PC-3 (cell line): ENCODE results near the gene NDUFS2. TPM values are rescaled to one million over a fixed set of nuclear protein-coding genes. Genes with fewer than 3 reads are reported as not detected.

Experiments used
- ATAC-seq: fragments of 200-7000 bp; cut with Tn5 transposase; 2 replicates; pipeline ENCODE4 v1.9.1; 2020; ENCODE audit warnings: mild to moderate bottlenecking, moderate library complexity
- BruUV-seq: library from RNA; stranded (reverse); fragments of 400-500 nt; replicated peaks from 2 replicates; lab custom pipeline; 2021; lab: Mats Ljungman, UMichigan
- CTCF ChIA-PET: fragments of 300-600 bp; sonication (Branson Sonifier 250); formaldehyde crosslinking; loops from one replicate; lab custom pipeline; 2022; ENCODE audit warnings: antibody characterized with exemption; lab: Charles Lee
- POLR2A ChIA-PET: fragments of 300-600 bp; sonication (Branson Sonifier 250); formaldehyde crosslinking; loops from one replicate; lab custom pipeline; 2022; ENCODE audit warnings: antibody characterized with exemption; ENCODE audit not compliant: unreplicated experiment; lab: Charles Lee
- DNase-seq: peaks from one replicate; pipeline ENCODE4 v3.0.0-alpha.2; 2015
- H2AFZ ChIP-seq: fragments of 300-600 bp; sonication (generic); 2 replicates; pipeline ENCODE4 v1.6.0; 2016; ENCODE audit warnings: antibody characterized with exemption, low read length
- H3F3A ChIP-seq: fragments of 300-600 bp; sonication (generic); one replicate; pipeline ENCODE4 v1.6.0; 2017; ENCODE audit warnings: antibody characterized with exemption, low read length, control low read depth, mild to moderate bottlenecking; ENCODE audit not compliant: unreplicated experiment
- H3K27ac ChIP-seq: fragments of 300-600 bp; sonication (generic); 2 replicates; pipeline ENCODE4 v1.5.1; 2016; ENCODE audit warnings: mild to moderate bottlenecking, low read length
- H3K27me3 ChIP-seq: fragments of 300-600 bp; sonication (generic); 2 replicates; pipeline ENCODE4 v1.6.1; 2016; ENCODE audit warnings: low read length, mixed read lengths
- H3K36me3 ChIP-seq: fragments of 300-600 bp; sonication (generic); 2 replicates; pipeline ENCODE4 v1.6.1; 2016; ENCODE audit warnings: low read depth, mixed run types, low read length, mixed read lengths
- H3K4me1 ChIP-seq: fragments of 300-600 bp; sonication (generic); 2 replicates; pipeline ENCODE4 v1.5.1; 2016; ENCODE audit warnings: low read length; ENCODE audit not compliant: insufficient read depth
- H3K4me2 ChIP-seq: fragments of 300-600 bp; sonication (generic); 2 replicates; pipeline ENCODE4 v1.6.0; 2016; ENCODE audit warnings: low read length
- H3K4me3 ChIP-seq: fragments of 300-600 bp; sonication (generic); 2 replicates; pipeline ENCODE4 v1.5.1; 2016; ENCODE audit warnings: mild to moderate bottlenecking, low read length, mixed read lengths
- H3K79me2 ChIP-seq: fragments of 300-600 bp; sonication (generic); 2 replicates; pipeline ENCODE4 v1.6.1; 2017; ENCODE audit warnings: low read length, mixed read lengths
- H3K9ac ChIP-seq: fragments of 300-600 bp; sonication (generic); 2 replicates; pipeline ENCODE4 v1.6.0; 2016; ENCODE audit warnings: mild to moderate bottlenecking, low read length
- H3K9me2 ChIP-seq: fragments of 300-600 bp; sonication (generic); replicated peaks from 2 replicates; pipeline ENCODE4 v1.6.1; 2016; ENCODE audit warnings: mixed run types, low read length, mixed read lengths
- H3K9me3 ChIP-seq: fragments of 300-600 bp; sonication (generic); 2 replicates; pipeline ENCODE4 v1.6.1; 2016; ENCODE audit warnings: low read length, mixed read lengths
- H4K20me1 ChIP-seq: fragments of 300-600 bp; sonication (generic); 2 replicates; pipeline ENCODE4 v1.6.1; 2016; ENCODE audit warnings: low read length, mixed read lengths
- CTCF ChIP-seq: fragments of 300-600 bp; sonication (generic); conservative IDR thresholded peaks from 2 replicates; pipeline ENCODE4 v1.5.1; 2017; ENCODE audit warnings: antibody characterized with exemption, low read depth, mild to moderate bottlenecking, low read length
- EZH2 ChIP-seq: fragments of 300-600 bp; sonication (generic); IDR thresholded peaks from one replicate; pipeline ENCODE4 v1.6.1; 2017; ENCODE audit warnings: antibody characterized with exemption, mild to moderate bottlenecking, low read length; ENCODE audit not compliant: unreplicated experiment
- EZH2phosphoT487 ChIP-seq: fragments of 300-600 bp; sonication (generic); IDR thresholded peaks from 2 replicates; pipeline ENCODE4 v1.6.1; 2018; ENCODE audit warnings: mild to moderate bottlenecking, antibody characterized with exemption, low read length, borderline replicate concordance
- intact Hi-C: fragments of 100-400 bp; cut with micrococcal nuclease; formaldehyde crosslinking; loops from 2 replicates; pipeline ENCODE4 v1.9.0; 2023
- total RNA-seq: library from RNA; depleted of rRNA; stranded (reverse); fragments of >200 nt; gene quantifications from 2 replicates; pipeline ENCODE4 v1.2.3, GENCODE V29; 2014

Gene NDUFS2
- total RNA-seq, 1 experiment from 2014 or later, result 168 TPM

- CTCF ChIA-PET, result no interaction called here
- H3K79me2 ChIP-seq, result peaks cover 8% of the 10 kb centered on the region
- no peak overlapping the region for H3K4me2 ChIP-seq
- DNase-seq (no peak), ATAC-seq (no peak)
- no peaks in the 10 kb centered on the region for H4K20me1 ChIP-seq
- H3K9me2 ChIP-seq, result no peaks in the 10 kb centered on the region
- no peaks in the 10 kb centered on the region for H3K9me3 ChIP-seq
- no peaks in the 10 kb centered on the region for H3K27me3 ChIP-seq
- H3K4me3 ChIP-seq, result no peak overlapping the region
- no peak overlapping the region for H3K9ac ChIP-seq
- H2AFZ ChIP-seq, result no peak overlapping the region
- no peak overlapping the region for H3K27ac ChIP-seq
- POLR2A ChIA-PET, result no interaction called here
- BruUV-seq, result no TSS peak
- TF ChIP-seq CTCF (peak; percentile 64), EZH2phosphoT487 (no peak), EZH2 (no peak)
- H3K36me3 ChIP-seq, result peaks cover 47% of the 10 kb centered on the region; the same call in 1 of the 2 replicates
- peaks cover 12% of the 10 kb centered on the region; the same call in 1 of the 2 replicates for H3K4me1 ChIP-seq
- H3F3A ChIP-seq, result no peaks in the 10 kb centered on the region
- intact Hi-C loops, result no loop called here
Measured at GRCh38 chr1:161171191-161171590, 31.0 kb upstream of the NDUFS2 start.

GRCh38 chr1:161171696-161172095, 30.5 kb upstream of the NDUFS2 start:
- no peak for ATAC-seq
- CTCF ChIA-PET, result no interaction called here

More at GRCh38 chr1:161171696-161172095, 30.5 kb upstream of the NDUFS2 start:
- Histone ChIP-seq H3K4me3 (no peak overlapping the region), H2AFZ (no peak overlapping the region), H3K9me2 (no peaks in the 10 kb centered on the region), H3K27me3 (no peaks in the 10 kb centered on the region), H3K4me1 (peaks cover 16% of the 10 kb centered on the region; the same call in 1 of the 2 replicates), H3F3A (no peaks in the 10 kb centered on the region), H3K4me2 (no peak overlapping the region), H3K9ac (no peak overlapping the region), H3K36me3 (peaks cover 47% of the 10 kb centered on the region; the same call in 1 of the 2 replicates), H3K27ac (no peak overlapping the region), H3K9me3 (no peaks in the 10 kb centered on the region), H4K20me1 (no peaks in the 10 kb centered on the region), H3K79me2 (peaks cover 13% of the 10 kb centered on the region)
- POLR2A ChIA-PET, result no interaction called here
- intact Hi-C loops, result no loop called here
- TF ChIP-seq EZH2phosphoT487 (no peak), EZH2 (no peak), CTCF (no peak)
- BruUV-seq, result no TSS peak
- DNase-seq, result no peak
